Lower leg skin (tissue), 4 donors: ENCODE data around the gene ADAMTS16. TPM values are rescaled to one million over a fixed set of nuclear protein-coding genes. Genes with fewer than 3 reads are reported as not detected.

ENCODE experiments used
- DNase-seq, 2 donors: peaks; one replicate each; pipeline ENCODE4 v3.0.0-alpha.2; 2019; ENCODE audit warnings: low spot score in 2 of 2
- H3K4me3 ChIP-seq: fragments of 200-600 bp; sonication (generic); 2 replicates; pipeline ENCODE4 v1.5.1; 2017; ENCODE audit warnings: mild to moderate bottlenecking, low read depth; ENCODE audit not compliant: poor library complexity, severe bottlenecking
- CTCF ChIP-seq, 3 donors: fragments of 450-650 bp; IDR thresholded peaks; one replicate each; pipeline ENCODE4 v1.5.1; 2016; ENCODE audit warnings: antibody characterized with exemption in 3 of 3, mild to moderate bottlenecking in 3 of 3, moderate library complexity in 2 of 3
- POLR2A ChIP-seq, 2 donors: fragments of 450-650 bp; IDR thresholded peaks; one replicate each; pipeline ENCODE4 v1.6.1; 2016 to 2017; ENCODE audit warnings: antibody characterized with exemption in 2 of 2, mild to moderate bottlenecking in 1 of 2, moderate library complexity in 1 of 2
- WGBS, 2 donors: methylation state at CpG; one replicate each; pipeline ENCODE4 v1.1.5; 2018; 5-methylcytosine and 5-hydroxymethylcytosine counted together
- intact Hi-C: fragments of 100-400 bp; cut with DNase I; formaldehyde crosslinking; loops from one replicate; pipeline ENCODE4 v1.15.0; 2023; ENCODE audit warnings: low total_unique reads
- total RNA-seq, 4 donors: library from RNA; depleted of rRNA; stranded (reverse); fragments of >200 nt; gene quantifications; one replicate each; pipeline ENCODE4 v1.1.0, GENCODE V29; 2016

Gene ADAMTS16
- total RNA-seq, 4 donors from 2014 or later: 0.55 TPM; not detected in 3

GRCh38 chr5:5363045-5363444 is 222.9 kb downstream of the ADAMTS16 start:
- no peak for DNase-seq
- WGBS, 2 donors: 86 to 93% methylated on average over 3 of the region's 3 CpGs
- H3K4me3 ChIP-seq: no peak overlapping the region
- TF ChIP-seq POLR2A (IDR thresholded peaks at IDR 0.05) (no peak), CTCF (IDR thresholded peaks at IDR 0.05) (no peak)
- intact Hi-C loops: no loop called here

GRCh38 chr5:5364932-5365331 is 224.8 kb downstream of the ADAMTS16 start:
- H3K4me3 ChIP-seq: no peak overlapping the region
- intact Hi-C loops: no loop called here
- DNase-seq: no peak
- 93 to 95% methylated on average over 7 of the region's 7 CpGs for WGBS, 2 donors
- TF ChIP-seq CTCF (IDR thresholded peaks at IDR 0.05): no peak
- TF ChIP-seq POLR2A (IDR thresholded peaks at IDR 0.05): no peak

GRCh38 chr5:5367739-5368138 is 227.6 kb downstream of the ADAMTS16 start:
- 75 to 76% methylated on average over 1 of the region's 1 CpG for WGBS, 2 donors
- no peak overlapping the region for H3K4me3 ChIP-seq
- TF ChIP-seq POLR2A (IDR thresholded peaks at IDR 0.05) (no peak), CTCF (IDR thresholded peaks at IDR 0.05) (no peak)
- DNase-seq: no peak
- intact Hi-C loops: no loop called here

GRCh38 chr5:5369051-5369605 is 229.0 kb downstream of the ADAMTS16 start:
- H3K4me3 ChIP-seq: no peak overlapping the region
- 71 to 84% methylated on average over 4 of the region's 4 CpGs for WGBS, 2 donors
- no peak for TF ChIP-seq CTCF (IDR thresholded peaks at IDR 0.05)
- no peak for TF ChIP-seq POLR2A (IDR thresholded peaks at IDR 0.05)
- intact Hi-C loops: no loop called here
- no peak for DNase-seq
